SK-N-SH (cell line): ENCODE data around the gene RBM10. TPM values are rescaled to one million over a fixed set of nuclear protein-coding genes. Genes with fewer than 3 reads are reported as not detected.

Experiments used
- CTCF ChIA-PET: fragments of 300-600, 350-600 bp; formaldehyde crosslinking; extraction: SDS; loops from one replicate; lab custom pipeline; 2021; lab: Yijun Ruan, JAX
- POLR2A ChIA-PET: fragments of 350-600 bp; sonication (Branson Sonifier 250); formaldehyde crosslinking; extraction: SDS; loops from one replicate; lab custom pipeline; 2020; ENCODE audit warnings: antibody characterized with exemption, inconsistent platforms; lab: Yijun Ruan, JAX
- DNase-seq: peaks from one replicate; pipeline ENCODE4 v3.0.0; 2012
- H2AFZ ChIP-seq: fragments of 200-600 bp; sonication (generic); 2 replicates; pipeline ENCODE4 v1.8.1; 2016; ENCODE audit warnings: antibody characterized with exemption, mild to moderate bottlenecking, low read depth
- H3F3A ChIP-seq: fragments of 200-600 bp; sonication (generic); replicated peaks from 2 replicates; pipeline ENCODE3; 2016; ENCODE audit warnings: antibody characterized with exemption, mild to moderate bottlenecking; ENCODE audit not compliant: insufficient read depth
- H3K27ac ChIP-seq, 2 experiments: fragments of 200-500 bp in 1 of 2; fragments of 200-600 bp in 1 of 2; sonication (Bioruptor generic) in 1 of 2; sonication (generic), shearing (Covaris generic) in 1 of 2; 2 replicates each; pipeline versions ENCODE4 v1.5.1 to v1.6.1; 2014 to 2016; ENCODE audit warnings: low read depth in 2 of 2, inconsistent platforms in 1 of 2, low read length in 1 of 2, mild to moderate bottlenecking in 1 of 2, mixed read lengths in 1 of 2
- H3K27me3 ChIP-seq: fragments of 200-600 bp; sonication (generic), shearing (Covaris generic); 2 replicates; pipeline ENCODE4 v1.6.1; 2016; ENCODE audit warnings: mixed run types; ENCODE audit not compliant: insufficient read depth
- H3K36me3 ChIP-seq, 2 experiments: fragments of 200-500 bp in 1 of 2; fragments of 200-600 bp in 1 of 2; sonication (Bioruptor generic) in 1 of 2; sonication (generic) in 1 of 2; replicated peaks in 1 of 2; 2 replicates each; pipeline versions ENCODE3 to v1.5.1; 2014 to 2016; ENCODE audit warnings: low read length in 1 of 2, mild to moderate bottlenecking in 1 of 2; ENCODE audit not compliant: insufficient read depth in 2 of 2, control insufficient read depth in 1 of 2
- H3K4me1 ChIP-seq, 2 experiments: fragments of 200-500 bp in 1 of 2; fragments of 200-600 bp in 1 of 2; sonication (Bioruptor generic) in 1 of 2; sonication (generic), shearing (Covaris generic) in 1 of 2; 2 replicates each; pipeline versions ENCODE4 v1.5.1 to v1.6.1; 2014 to 2016; ENCODE audit warnings: low read depth in 1 of 2, low read length in 1 of 2, mixed run types in 1 of 2; ENCODE audit not compliant: insufficient read depth in 2 of 2, control insufficient read depth in 1 of 2
- H3K4me2 ChIP-seq: fragments of 200-600 bp; sonication (generic), shearing (Covaris generic); 2 replicates; pipeline ENCODE4 v1.6.1; 2017; ENCODE audit warnings: mixed run types
- H3K4me3 ChIP-seq, 2 experiments: fragments of 200-500 bp in 1 of 2; fragments of 200-600 bp in 1 of 2; sonication (Bioruptor generic) in 1 of 2; sonication (generic), shearing (Covaris generic) in 1 of 2; 2 replicates each; pipeline versions ENCODE4 v1.5.1 to v1.8.1; 2014 to 2016; ENCODE audit warnings: low read depth in 2 of 2, inconsistent platforms in 1 of 2, low read length in 1 of 2, mild to moderate bottlenecking in 1 of 2, mixed read lengths in 1 of 2, moderate library complexity in 1 of 2
- H3K79me2 ChIP-seq: fragments of 200-600 bp; sonication (generic); 2 replicates; pipeline ENCODE4 v1.8.1; 2017; ENCODE audit warnings: mild to moderate bottlenecking; ENCODE audit not compliant: insufficient read depth
- H3K9ac ChIP-seq: fragments of 200-600 bp; sonication (generic); 2 replicates; pipeline ENCODE4 v1.6.1; 2017; ENCODE audit warnings: mixed run types
- H3K9me2 ChIP-seq: fragments of 200-600 bp; sonication (generic); 2 replicates; pipeline ENCODE4 v1.6.1; 2017; ENCODE audit warnings: mixed run types
- H3K9me3 ChIP-seq: fragments of 200-600 bp; sonication (generic); 2 replicates; pipeline ENCODE4 v1.6.1; 2017; ENCODE audit warnings: mixed run types, mild to moderate bottlenecking, moderate library complexity
- H4K20me1 ChIP-seq: fragments of 200-600 bp; sonication (generic); 2 replicates; pipeline ENCODE4 v1.6.1; 2017; ENCODE audit warnings: mild to moderate bottlenecking, mixed run types; ENCODE audit not compliant: insufficient read depth
- CHD2 ChIP-seq: fragments of 150-350 bp; IDR thresholded peaks from 2 replicates; pipeline ENCODE4 v1.6.1; 2018; ENCODE audit warnings: low read length; ENCODE audit not compliant: partially characterized antibody
- CTCF ChIP-seq: fragments of 200-600 bp; sonication (generic); IDR thresholded peaks from 2 replicates; pipeline ENCODE4 v1.6.1; 2017; ENCODE audit warnings: antibody characterized with exemption, mild to moderate bottlenecking, moderate library complexity
- ELF1 ChIP-seq: IDR thresholded peaks from 2 replicates; pipeline ENCODE4 v1.4.0; 2012
- EZH2phosphoT487 ChIP-seq: fragments of 200-600 bp; sonication (generic); IDR thresholded peaks from 2 replicates; pipeline ENCODE4 v1.6.1; 2017; ENCODE audit warnings: low read depth, mixed run types, mild to moderate bottlenecking, antibody characterized with exemption, moderate library complexity, borderline replicate concordance
- FOSL2 ChIP-seq: IDR thresholded peaks from 2 replicates; pipeline ENCODE4 v1.4.0; 2012; ENCODE audit warnings: low read depth, mild to moderate bottlenecking, moderate library complexity, borderline replicate concordance
- FOXM1 ChIP-seq: IDR thresholded peaks from 2 replicates; pipeline ENCODE4 v1.4.0; 2012; ENCODE audit warnings: low read depth, mild to moderate bottlenecking
- GABPA ChIP-seq: IDR thresholded peaks from 2 replicates; pipeline ENCODE4 v1.4.0; 2012; ENCODE audit warnings: low read depth, mild to moderate bottlenecking
- GATA2 ChIP-seq: sonication (generic); formaldehyde crosslinking; IDR thresholded peaks from 2 replicates; pipeline ENCODE4 v1.5.0; 2020; ENCODE audit warnings: mild to moderate bottlenecking, missing genetic modification reagents
- MEF2A ChIP-seq: IDR thresholded peaks from 2 replicates; pipeline ENCODE4 v1.4.0; 2012; ENCODE audit warnings: low read depth, borderline replicate concordance
- MXI1 ChIP-seq: IDR thresholded peaks from 2 replicates; pipeline ENCODE4 v1.6.1; 2012; ENCODE audit warnings: mild to moderate bottlenecking, low read depth, low read length, improper control_type of control experiment
- NFIC ChIP-seq: IDR thresholded peaks from 2 replicates; pipeline ENCODE4 v1.4.0; 2012; ENCODE audit warnings: borderline replicate concordance
- POLR2AphosphoS5 ChIP-seq: IDR thresholded peaks from 2 replicates; pipeline ENCODE4 v1.6.1; 2012; ENCODE audit warnings: low read depth, low read length
- RCOR1 ChIP-seq: fragments of 150-350 bp; IDR thresholded peaks from 2 replicates; pipeline ENCODE4 v1.6.1; 2017; ENCODE audit warnings: antibody characterized with exemption, low read length
- REST ChIP-seq: IDR thresholded peaks from 2 replicates; pipeline ENCODE4 v1.6.1; 2012; ENCODE audit warnings: mild to moderate bottlenecking, low read depth, low read length, moderate library complexity
- RFX5 ChIP-seq: IDR thresholded peaks from 2 replicates; pipeline ENCODE4 v1.6.1; 2012; ENCODE audit warnings: mild to moderate bottlenecking, improper control_type of control experiment, low read length
- SIN3A ChIP-seq: IDR thresholded peaks from 2 replicates; pipeline ENCODE4 v1.6.1; 2012; ENCODE audit warnings: low read depth, mild to moderate bottlenecking, low read length, moderate library complexity, borderline replicate concordance
- SMC3 ChIP-seq: IDR thresholded peaks from 2 replicates; pipeline ENCODE4 v1.6.1; 2012; ENCODE audit warnings: low read depth, low read length, improper control_type of control experiment
- TAF1 ChIP-seq: IDR thresholded peaks from 2 replicates; pipeline ENCODE4 v1.6.1; 2012; ENCODE audit warnings: low read depth, mild to moderate bottlenecking, low read length, moderate library complexity, borderline replicate concordance
- TCF12 ChIP-seq: IDR thresholded peaks from 2 replicates; pipeline ENCODE4 v1.4.0; 2012
- USF2 ChIP-seq: fragments of 150-350 bp; IDR thresholded peaks from 2 replicates; pipeline ENCODE4 v1.6.1; 2017; ENCODE audit warnings: antibody characterized with exemption, low read length, low read depth, borderline replicate concordance
- WGBS: methylation state at CpG from one replicate; pipeline ENCODE4 v1.1.6; 2017; ENCODE audit warnings: low lambda C conversion rate; 5-methylcytosine and 5-hydroxymethylcytosine counted together
- polyA plus RNA-seq, 3 experiments: library from polyadenylated mRNA; depleted of rRNA; stranded (reverse); fragments of >200 nt; gene quantifications; 2 replicates each; pipeline ENCODE4 v1.2.3, GENCODE V29; 2012
- TF ChIP-seq, protein P1 (sequence below): IDR thresholded peaks from 2 replicates; pipeline ENCODE4 v1.4.0; 2012; ENCODE audit warnings: low read depth, borderline replicate concordance
- TF ChIP-seq, protein P2 (sequence below): IDR thresholded peaks from 2 replicates; pipeline ENCODE4 v1.4.0; 2012; ENCODE audit warnings: low read depth

The RBM10 gene
- polyA plus RNA-seq, 1 of the 3 experiments (the other 2 are of a cell fraction), result 34.4 TPM

DNA sequence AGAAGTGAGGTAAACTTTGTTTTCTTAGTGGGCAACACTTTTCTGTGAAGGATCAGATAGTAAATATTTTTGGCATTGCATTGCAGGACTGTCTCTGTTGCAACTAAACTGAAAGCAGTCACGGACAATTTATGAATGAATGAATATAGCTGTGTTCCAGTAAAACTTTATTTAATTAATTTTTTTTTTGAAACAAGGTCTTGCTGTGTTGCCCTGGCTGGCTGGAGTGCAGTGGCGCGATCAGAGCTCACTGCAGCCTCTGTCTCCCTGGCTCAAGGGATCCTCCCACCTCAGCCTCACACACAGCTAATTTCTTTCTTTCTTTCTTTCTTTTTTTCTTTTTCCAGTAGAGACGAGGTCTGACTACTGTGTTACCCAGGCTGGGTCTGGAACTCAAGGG lies 15.8 kb downstream of the RBM10 start:
- 66% methylated on average over 4 of the region's 4 CpGs for WGBS
- H3K4me3 ChIP-seq, result no peak overlapping the region
- no peak overlapping the region for H3K4me2 ChIP-seq
- H3K27ac ChIP-seq, result no peak overlapping the region
- H4K20me1 ChIP-seq, result peaks cover 6% of the 10 kb centered on the region; the same call in 1 of the 2 replicates
- no peaks in the 10 kb centered on the region for H3K9me2 ChIP-seq
- POLR2A ChIA-PET, result no interaction called here
- TF ChIP-seq GATA2 (CRISPR knock-in tag) (no peak), ELF1 (no peak), SMC3 (no peak), REST (no peak), FOSL2 (no peak), TCF12 (no peak), CHD2 (no peak), TAF1 (no peak), RFX5 (no peak)
- TF ChIP-seq, protein P1, sequence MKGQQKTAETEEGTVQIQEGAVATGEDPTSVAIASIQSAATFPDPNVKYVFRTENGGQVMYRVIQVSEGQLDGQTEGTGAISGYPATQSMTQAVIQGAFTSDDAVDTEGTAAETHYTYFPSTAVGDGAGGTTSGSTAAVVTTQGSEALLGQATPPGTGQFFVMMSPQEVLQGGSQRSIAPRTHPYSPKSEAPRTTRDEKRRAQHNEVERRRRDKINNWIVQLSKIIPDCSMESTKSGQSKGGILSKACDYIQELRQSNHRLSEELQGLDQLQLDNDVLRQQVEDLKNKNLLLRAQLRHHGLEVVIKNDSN, result no peak
- TF ChIP-seq, all 33 proteins: peak for 0
- no peak overlapping the region for H2AFZ ChIP-seq
- H3F3A ChIP-seq, result peaks cover 2% of the 10 kb centered on the region
- H3K9me3 ChIP-seq, result no peaks in the 10 kb centered on the region
- no peaks in the 10 kb centered on the region for H3K36me3 ChIP-seq
- H3K27me3 ChIP-seq, result 0 out of 2 replicates have a peak, but pooled peaks cover 6% of the 10 kb centered on the region
- no peak for DNase-seq
- H3K79me2 ChIP-seq, result peaks cover 85% of the 10 kb centered on the region
- no peaks in the 10 kb centered on the region for H3K4me1 ChIP-seq
- CTCF ChIA-PET, result no interaction called here
- H3K9ac ChIP-seq, result no peak overlapping the region

DNA sequence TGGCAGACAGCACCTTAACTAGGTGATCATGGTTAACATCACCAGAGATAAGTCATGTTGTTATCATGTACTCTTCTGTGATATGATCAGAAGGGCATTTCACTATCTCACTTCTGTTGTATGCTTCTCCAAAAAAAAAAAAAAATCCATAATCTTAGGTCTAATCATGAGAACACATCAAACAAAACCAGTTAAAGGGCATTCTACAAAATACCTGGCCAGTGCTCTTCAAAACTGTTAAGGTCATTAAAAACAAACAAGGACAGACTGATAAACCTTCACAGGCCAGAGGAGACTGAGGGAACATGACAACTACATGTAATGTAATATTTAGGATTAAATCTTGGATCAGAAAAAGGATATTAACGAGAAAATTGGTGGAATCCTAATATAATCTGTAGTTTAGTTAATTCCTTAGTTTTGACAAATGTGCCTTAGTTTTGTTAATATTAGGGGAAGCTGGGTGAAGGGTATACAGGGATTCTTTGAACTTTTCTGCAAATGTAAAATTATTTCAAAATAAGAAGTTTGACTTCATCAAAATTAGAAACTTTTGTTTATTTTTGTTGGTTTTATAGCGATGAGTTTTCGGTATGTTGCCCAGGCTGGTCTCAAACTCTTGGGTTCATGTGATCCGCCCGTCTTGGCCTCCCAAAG lies 18.0 kb downstream of the RBM10 start:
- no peak overlapping the region for H2AFZ ChIP-seq
- H3K27ac ChIP-seq, result no peak overlapping the region
- DNase-seq, result no peak
- no peak overlapping the region for H3K4me2 ChIP-seq
- ChIA-PET POLR2A (no interaction called here), CTCF (no interaction called here)
- peaks cover 74% of the 10 kb centered on the region for H3K79me2 ChIP-seq
- H3K4me3 ChIP-seq, result no peak overlapping the region
- H4K20me1 ChIP-seq, result peaks cover 6% of the 10 kb centered on the region; the same call in 1 of the 2 replicates
- peaks cover 6% of the 10 kb centered on the region; the same call in 1 of the 2 replicates for H3K27me3 ChIP-seq
- H3K4me1 ChIP-seq, result no peaks in the 10 kb centered on the region
- 76% methylated on average over 5 of the region's 5 CpGs for whole genome bisulfite sequencing
- H3F3A ChIP-seq, result peaks cover 2% of the 10 kb centered on the region
- H3K9ac ChIP-seq, result no peak overlapping the region
- H3K36me3 ChIP-seq, result no peaks in the 10 kb centered on the region
- no peaks in the 10 kb centered on the region for H3K9me2 ChIP-seq
- no peaks in the 10 kb centered on the region for H3K9me3 ChIP-seq
- TF ChIP-seq CTCF (no peak), NFIC (no peak), MXI1 (no peak), RFX5 (no peak), RCOR1 (no peak), FOXM1 (no peak), MEF2A (no peak), USF2 (no peak), GABPA (no peak), EZH2phosphoT487 (no peak), SIN3A (no peak), POLR2AphosphoS5 (no peak)
- TF ChIP-seq, protein P2, sequence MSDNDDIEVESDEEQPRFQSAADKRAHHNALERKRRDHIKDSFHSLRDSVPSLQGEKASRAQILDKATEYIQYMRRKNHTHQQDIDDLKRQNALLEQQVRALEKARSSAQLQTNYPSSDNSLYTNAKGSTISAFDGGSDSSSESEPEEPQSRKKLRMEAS, result no peak
